Lower leg skin (tissue), 3 donors: ENCODE data around the gene TOMM20.

ENCODE experiments used
- CTCF ChIP-seq, 3 donors: fragments of 450-650 bp; IDR thresholded peaks; one replicate each; pipeline ENCODE4 v1.5.1; 2016; ENCODE audit warnings: antibody characterized with exemption in 3 of 3, mild to moderate bottlenecking in 3 of 3, moderate library complexity in 2 of 3
- POLR2A ChIP-seq, 2 donors: fragments of 450-650 bp; IDR thresholded peaks; one replicate each; pipeline ENCODE4 v1.6.1; 2016 to 2017; ENCODE audit warnings: antibody characterized with exemption in 2 of 2, mild to moderate bottlenecking in 1 of 2, moderate library complexity in 1 of 2

- TF ChIP-seq CTCF (IDR thresholded peaks at IDR 0.05) (no peak), POLR2A (IDR thresholded peaks at IDR 0.05) (no peak)
Observed at GRCh38 chr1:235090406-235091069, 38.1 kb downstream of the TOMM20 start.
